G401.6 (cell line): ENCODE data around the gene ZPBP.

Experiments
- FAIRE-seq: peaks from 2 replicates; lab custom pipeline; 2012; peaks lifted over from hg19 to GRCh38; lab: Jason Lieb, UNC

The ZPBP gene, protein sequence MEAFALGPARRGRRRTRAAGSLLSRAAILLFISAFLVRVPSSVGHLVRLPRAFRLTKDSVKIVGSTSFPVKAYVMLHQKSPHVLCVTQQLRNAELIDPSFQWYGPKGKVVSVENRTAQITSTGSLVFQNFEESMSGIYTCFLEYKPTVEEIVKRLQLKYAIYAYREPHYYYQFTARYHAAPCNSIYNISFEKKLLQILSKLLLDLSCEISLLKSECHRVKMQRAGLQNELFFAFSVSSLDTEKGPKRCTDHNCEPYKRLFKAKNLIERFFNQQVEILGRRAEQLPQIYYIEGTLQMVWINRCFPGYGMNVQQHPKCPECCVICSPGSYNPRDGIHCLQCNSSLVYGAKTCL

DNA sequence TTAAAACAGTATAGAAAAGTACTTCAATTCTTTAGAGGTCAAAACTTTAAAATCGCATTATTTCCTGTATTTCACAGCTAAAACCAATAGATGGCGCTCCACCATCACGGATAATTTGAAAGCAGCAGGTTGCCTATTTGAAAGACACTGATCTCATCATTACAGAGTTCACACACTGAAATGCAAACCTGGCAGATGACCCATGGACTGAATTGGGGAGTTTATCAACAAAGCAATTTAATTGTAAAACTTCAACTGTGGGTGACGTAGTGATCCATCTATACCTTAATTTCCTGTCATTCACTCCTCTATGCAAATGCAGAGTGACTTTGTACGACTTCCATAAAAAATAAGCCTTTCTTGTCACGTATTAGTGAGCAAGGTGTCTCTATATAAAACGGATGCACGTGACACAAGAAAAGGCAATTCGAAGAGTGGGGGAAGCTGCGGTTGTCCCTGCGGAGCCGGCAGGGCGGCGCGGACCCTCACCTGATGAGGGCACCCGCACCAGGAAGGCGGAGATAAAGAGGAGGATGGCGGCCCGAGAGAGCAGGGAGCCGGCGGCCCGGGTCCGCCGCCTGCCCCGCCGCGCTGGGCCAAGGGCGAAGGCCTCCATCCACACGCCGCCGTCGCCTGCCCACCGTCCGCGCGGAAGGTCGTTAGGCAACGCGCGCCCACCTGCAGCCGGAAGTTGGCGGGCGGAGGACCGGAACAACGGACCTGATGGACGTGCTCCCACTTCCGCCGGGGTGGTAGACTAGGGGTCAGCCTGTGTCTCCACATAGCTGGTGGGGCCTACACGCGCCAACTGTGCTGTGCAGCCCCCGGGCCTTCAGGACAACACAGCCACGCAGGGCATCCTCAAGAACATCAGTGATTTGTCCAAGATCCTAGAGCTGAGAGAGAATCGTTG, at the start of gene ZPBP:
TSS of gene ZPBP (minus strand) at position 668 of the 913 bp plus-strand sequence. CDS start at position 616, 52 bp downstream.
- no peak for FAIRE-seq

DNA sequence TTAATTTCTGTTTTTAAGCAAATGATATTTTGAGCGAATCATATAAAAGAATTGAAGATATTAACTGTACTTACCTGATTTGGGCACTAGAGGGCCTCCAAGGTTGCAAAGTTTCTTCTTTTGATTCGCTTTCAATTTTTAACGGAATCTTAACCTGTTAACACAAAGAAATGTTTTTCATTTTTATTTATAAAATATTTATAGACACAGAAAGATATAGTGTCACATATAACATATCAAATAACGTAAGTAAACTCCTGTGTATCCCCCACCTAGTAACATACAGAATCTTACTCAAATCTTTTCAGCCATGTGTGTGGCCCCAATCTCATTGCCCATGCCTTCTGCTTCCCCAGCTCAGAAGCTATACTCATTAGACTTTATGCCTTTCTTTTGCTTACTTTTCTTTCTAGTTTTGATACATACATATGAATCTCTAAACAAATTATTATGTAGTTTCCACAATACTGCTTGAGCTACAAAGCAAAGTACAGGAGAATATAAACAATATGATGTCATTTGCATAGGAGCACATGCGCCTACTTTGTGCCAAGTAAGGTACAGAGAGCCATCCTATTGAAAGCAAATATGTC, 49.5 kb upstream of the ZPBP start:
- peak; percentile 74 for FAIRE-seq

DNA sequence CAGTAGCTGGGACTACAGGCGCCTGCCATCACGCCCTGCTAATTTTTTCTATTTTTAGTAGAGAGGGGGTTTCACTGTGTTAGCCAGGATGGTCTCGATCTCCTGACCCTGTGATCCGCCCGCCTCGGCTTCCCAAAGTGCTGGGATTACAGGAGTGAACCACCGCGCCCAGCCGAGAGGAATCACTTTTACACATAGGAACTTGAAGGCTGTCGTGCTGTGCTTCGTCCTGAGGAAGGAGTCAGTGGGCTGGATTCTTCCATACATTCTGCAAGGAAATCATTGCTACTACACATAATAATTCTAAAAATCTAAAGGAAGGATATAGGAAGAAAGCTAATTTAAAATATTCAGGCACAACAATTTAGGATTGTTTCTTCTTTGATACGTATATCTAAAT, 48.8 kb upstream of the ZPBP start:
- FAIRE-seq = no peak

GRCh38 chr7:50141131-50141530, 48.1 kb upstream of the ZPBP start:
- FAIRE-seq = no peak

- no peak for FAIRE-seq
These were observed 47.6 kb upstream of the ZPBP start for GRCh38 chr7:50140688-50141087.

DNA sequence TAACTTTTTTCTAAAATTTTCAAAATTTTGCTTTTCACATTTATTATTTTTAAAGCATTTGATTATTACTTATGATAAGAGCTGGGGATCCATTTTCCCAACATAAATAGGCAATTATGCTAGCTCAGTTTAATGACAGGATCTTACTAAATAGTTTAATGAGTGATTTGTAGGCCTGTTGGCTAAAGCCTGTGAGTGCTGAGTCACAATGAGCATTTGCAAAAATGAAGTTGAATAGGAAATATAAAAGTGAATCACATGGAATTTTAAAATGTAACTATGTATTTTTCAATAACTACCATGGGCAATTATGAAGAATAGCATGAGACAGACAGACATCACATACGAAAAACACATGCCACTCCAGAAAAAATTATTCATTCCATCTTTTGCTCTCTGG, 45.1 kb upstream of the ZPBP start:
- FAIRE-seq = no peak

- no peak for FAIRE-seq
These were observed 32.7 kb upstream of the ZPBP start for GRCh38 chr7:50125766-50126165.

DNA sequence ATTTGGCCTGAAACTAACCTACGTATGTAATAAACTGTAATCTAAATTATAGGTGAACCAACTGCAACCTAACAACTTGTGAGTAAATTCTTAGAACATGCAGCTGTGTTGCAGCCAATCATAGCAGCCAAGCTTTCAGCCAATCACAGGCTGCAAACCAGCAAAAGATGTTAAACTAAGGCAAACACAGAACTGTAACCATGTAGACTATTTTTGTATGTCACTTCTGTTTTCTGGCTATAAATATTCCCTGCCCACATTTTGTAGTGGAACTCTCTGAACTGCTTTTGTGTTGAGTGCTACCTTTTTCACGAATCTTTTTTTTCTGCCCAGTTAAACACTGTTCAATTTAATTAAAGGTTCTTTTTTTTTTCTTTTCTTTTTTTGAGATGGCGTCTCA, 28.2 kb upstream of the ZPBP start:
- no peak for FAIRE-seq

DNA sequence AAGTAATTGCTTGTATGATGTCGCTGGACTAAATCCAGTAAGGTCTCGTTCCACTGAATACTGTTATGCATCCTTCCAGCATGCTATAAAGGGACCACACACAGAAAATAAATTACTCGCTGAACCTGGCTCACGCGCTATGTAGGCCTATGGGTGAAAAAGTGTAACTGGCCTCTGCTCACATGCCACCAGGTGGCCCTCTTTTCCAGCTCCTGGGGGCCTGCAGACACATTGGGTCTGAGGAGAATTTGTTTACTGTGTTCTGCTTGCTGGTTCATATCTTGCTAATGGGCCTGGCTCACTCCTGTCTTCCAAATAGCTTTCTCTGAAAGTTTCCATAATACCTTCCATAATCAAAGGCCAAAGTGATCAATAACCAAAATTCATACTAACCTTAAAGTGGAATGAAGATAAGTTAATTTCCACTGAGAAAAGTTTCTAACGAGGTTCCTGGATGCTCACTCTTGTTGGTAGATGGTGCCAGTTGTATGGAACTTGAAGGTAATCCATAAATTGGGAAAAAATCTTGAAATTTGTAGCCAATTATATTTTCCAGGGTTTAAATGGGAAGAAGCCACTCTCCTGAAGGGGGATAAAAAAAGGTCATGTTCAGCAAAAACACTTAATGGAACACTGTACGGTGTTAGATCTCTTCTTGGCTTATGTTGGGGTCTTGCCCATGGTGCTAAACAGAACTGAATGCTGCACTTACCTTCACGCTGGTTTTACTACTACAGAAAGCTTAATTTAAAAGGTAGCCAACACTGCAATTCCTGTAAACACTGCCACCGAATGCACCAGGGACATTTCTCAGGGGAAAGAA, 27.0 kb upstream of the ZPBP start:
- no peak for FAIRE-seq

DNA sequence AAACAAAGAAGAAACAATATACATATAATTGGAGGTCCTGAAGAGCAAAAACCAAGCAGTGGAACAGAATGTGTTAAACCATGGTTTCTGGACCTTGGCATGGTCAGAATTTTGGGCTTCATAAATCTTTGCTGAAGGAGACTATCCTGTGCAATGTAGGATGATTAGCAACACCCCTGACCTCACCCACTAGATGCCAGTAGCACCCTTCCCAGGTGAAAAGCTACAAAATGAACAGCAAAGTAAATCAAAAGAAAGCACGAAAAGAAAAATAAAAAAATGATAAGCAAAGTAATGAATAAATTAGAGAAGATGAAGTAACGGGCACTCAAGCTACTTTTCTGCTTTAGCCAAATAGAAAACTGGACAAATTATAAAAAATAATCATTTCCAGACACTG, 19.2 kb upstream of the ZPBP start:
- no peak for FAIRE-seq

GRCh38 chr7:50101873-50102272, 8.8 kb upstream of the ZPBP start:
- no peak for FAIRE-seq

DNA sequence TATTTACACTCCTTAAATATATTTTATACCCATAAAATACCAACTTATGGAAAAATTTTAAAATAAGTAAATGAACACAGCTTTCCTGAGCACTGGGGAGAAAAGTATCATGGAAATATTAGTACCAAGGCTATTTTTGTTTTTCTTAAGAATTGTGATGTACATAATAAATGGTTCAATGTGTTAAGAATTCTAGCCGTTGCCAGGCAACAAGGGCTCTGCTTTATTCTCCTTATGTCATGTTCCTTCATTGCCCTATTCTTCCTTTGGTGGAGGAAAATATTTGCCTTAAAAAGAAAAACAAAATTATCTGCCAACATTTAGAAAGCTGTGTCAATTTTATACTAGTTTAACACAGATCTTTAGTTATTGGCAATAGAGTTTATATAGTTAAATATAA, 2.6 kb upstream of the ZPBP start:
- no peak for FAIRE-seq

- no peak for FAIRE-seq
These were observed 4.5 kb downstream of the ZPBP start for GRCh38 chr7:50088463-50089129.

DNA sequence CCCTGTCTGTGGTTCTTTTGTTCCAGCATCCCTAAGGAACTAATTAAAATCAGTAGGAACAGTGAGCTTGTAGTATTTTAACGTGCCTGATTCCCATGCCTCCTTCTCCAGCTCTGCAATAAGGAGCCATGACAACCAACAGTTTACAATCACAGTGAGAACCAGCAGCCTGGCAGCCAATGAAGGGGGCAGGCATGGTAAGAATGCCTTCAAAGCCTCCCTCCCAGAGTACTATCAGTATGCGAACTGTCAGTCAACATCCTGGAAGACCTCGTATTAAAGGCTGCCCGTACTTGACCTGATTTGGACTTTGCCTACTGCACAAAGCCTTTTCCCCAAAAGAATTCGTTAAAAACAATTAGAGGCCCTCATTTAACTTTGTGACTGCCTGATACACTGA, 7.7 kb downstream of the ZPBP start:
- no peak for FAIRE-seq

DNA sequence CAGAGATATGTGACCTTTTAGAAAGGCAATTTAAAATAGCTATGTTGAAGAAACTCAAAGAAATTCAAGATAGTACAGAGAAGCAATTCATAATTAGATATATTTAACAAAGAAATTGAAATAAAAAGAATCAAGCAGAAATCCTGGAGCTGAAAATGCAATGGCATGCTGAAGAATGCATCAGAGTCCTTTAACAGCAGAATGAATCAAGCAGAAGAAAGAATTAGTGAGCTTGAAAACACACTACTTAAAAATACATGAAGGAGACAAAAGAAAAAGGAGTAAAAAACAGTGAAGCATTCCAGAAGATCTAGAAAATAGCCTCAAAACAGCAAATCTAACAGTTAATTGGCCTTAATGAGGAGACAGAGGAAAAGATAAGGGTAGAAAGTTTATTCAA, 20.0 kb downstream of the ZPBP start:
- no peak for FAIRE-seq

GRCh38 chr7:50069613-50070012, 23.4 kb downstream of the ZPBP start:
- FAIRE-seq = no peak

GRCh38 chr7:50068850-50069551, 24.0 kb downstream of the ZPBP start:
- no peak for FAIRE-seq

DNA sequence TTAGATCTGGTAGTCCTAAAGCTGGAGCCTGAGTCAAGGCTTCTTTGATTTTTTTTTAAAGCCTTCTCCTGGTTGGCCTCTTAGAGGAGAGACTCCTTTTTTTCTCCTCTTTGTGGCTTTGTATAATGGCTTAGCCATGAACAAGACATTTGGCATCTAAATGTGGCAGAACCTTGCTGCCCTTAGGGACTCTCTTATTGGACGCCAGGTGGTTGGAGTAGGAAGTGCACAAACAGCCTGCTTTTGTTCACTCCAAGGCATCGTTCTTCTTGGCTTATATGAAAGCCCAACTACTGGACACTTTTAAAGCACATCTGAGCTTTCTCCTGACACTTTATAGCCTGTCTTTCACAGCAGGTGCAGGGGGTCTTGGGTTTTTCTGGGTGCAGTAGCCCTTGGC, 25.0 kb downstream of the ZPBP start:
- FAIRE-seq = no peak

GRCh38 chr7:50062951-50063350, 30.1 kb downstream of the ZPBP start:
- FAIRE-seq = no peak

DNA sequence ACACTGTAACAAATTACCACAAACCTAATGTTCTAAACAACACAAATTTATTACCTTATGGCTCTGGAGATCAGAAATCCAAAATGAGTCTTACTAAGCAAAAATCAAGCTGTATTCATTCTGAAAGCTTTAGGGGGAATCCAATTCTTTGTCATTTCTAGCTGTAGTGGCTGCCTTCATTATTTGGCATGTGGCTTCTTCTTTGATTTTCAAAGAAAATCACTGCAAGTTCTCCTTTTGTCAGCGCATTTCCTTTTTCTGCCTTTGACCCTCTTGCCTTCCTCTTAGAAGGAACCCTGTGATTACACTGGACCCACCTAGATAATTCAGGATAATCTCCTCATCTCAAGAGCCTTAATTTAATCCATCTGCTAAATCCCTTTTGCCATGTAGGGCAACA, 36.9 kb downstream of the ZPBP start:
- FAIRE-seq = no peak

DNA sequence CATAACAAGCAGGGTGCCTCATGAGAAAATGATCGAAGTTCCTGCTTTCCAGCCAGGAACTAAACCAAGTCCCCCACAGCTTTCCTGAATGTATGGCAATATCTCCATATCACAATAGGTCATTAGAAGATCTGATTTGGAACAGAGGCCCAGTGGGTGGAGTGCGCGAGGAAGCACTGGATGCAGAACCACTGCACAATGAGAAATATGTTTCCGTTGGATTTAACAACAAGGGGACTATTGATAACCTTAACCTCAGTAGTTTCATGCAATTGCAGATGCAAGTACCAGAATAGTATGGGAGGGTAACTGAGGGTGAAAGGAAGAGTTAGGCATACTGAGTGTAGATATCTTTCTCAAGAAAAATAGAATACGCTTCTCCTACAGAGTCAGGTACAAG, 45.3 kb downstream of the ZPBP start:
- no peak for FAIRE-seq
